Natural killer cell (primary cell): Measurements from ENCODE around the gene LRRC49. TPM values are rescaled to one million over a fixed set of nuclear protein-coding genes. Genes with fewer than 3 reads are reported as not detected.

Experiments
- ATAC-seq, 3 donors: fragments of 150-1000 bp in 2 of 3; fragments of 200-7000 bp in 1 of 3; cut with Tn5 transposase; 1 replicate in 1 of 3; 2 replicates in 2 of 3; pipeline ENCODE4 v1.10.0; 2021; ENCODE audit warnings: mild to moderate bottlenecking in 2 of 3, moderate library complexity in 2 of 3
- DNase-seq, 2 donors: peaks; one replicate each; pipeline versions ENCODE4 v3.0.0 to v3.0.0-alpha.2; 2013 to 2021; ENCODE audit warnings: mixed read lengths in 1 of 2
- H3K27ac ChIP-seq: one replicate; pipeline ENCODE4 v1.5.1; 2013; ENCODE audit warnings: mild to moderate bottlenecking, low read length
- H3K27me3 ChIP-seq: one replicate; pipeline ENCODE4 v1.6.1; 2013; ENCODE audit warnings: low read length; ENCODE audit not compliant: control insufficient read depth, insufficient read depth
- H3K36me3 ChIP-seq: one replicate; pipeline ENCODE4 v1.6.1; 2013; ENCODE audit warnings: low read length; ENCODE audit not compliant: control insufficient read depth, insufficient read depth
- H3K4me1 ChIP-seq: one replicate; pipeline ENCODE4 v1.6.1; 2013; ENCODE audit warnings: low read length; ENCODE audit not compliant: control insufficient read depth, insufficient read depth
- H3K4me3 ChIP-seq: one replicate; pipeline ENCODE4 v1.5.1; 2013; ENCODE audit warnings: low read length
- H3K9me3 ChIP-seq: one replicate; pipeline ENCODE4 v1.6.1; 2013; ENCODE audit warnings: low read length; ENCODE audit not compliant: control insufficient read depth, insufficient read depth
- H3K27ac Mint-ChIP-seq, 2 donors: one replicate each; pipeline ENCODE4 v1.8.0; 2022; ENCODE audit warnings: mild to moderate bottlenecking in 2 of 2, mixed read lengths in 2 of 2, moderate library complexity in 1 of 2
- H3K27me3 Mint-ChIP-seq, 2 donors: one replicate each; pipeline ENCODE4 v1.8.0; 2022; ENCODE audit warnings: low read depth in 2 of 2, mixed read lengths in 2 of 2
- H3K36me3 Mint-ChIP-seq: one replicate; pipeline ENCODE4 v1.8.0; 2022; ENCODE audit warnings: mixed read lengths
- H3K4me1 Mint-ChIP-seq, 2 donors: one replicate each; pipeline ENCODE4 v1.8.0; 2022; ENCODE audit warnings: mixed read lengths in 2 of 2
- H3K4me3 Mint-ChIP-seq: one replicate; pipeline ENCODE4 v1.8.0; 2022; ENCODE audit warnings: mild to moderate bottlenecking, moderate library complexity, mixed read lengths
- H3K9me3 Mint-ChIP-seq, 2 donors: one replicate each; pipeline ENCODE4 v1.8.0; 2022; ENCODE audit warnings: mixed read lengths in 2 of 2
- CTCF ChIP-seq: fragments of 200-600 bp; IDR thresholded peaks from one replicate; pipeline ENCODE4 v1.8.0; 2022; ENCODE audit warnings: antibody characterized with exemption
- WGBS: methylation state at CpG from one replicate; pipeline ENCODE4 v1.1.7; 2013; ENCODE audit warnings: missing lambda C conversion rate; ENCODE audit not compliant: insufficient coverage; 5-methylcytosine and 5-hydroxymethylcytosine counted together
- intact Hi-C: fragments of 100-400 bp; cut with micrococcal nuclease; formaldehyde crosslinking; loops from one replicate; pipeline ENCODE4 v1.14.2; 2022
- total RNA-seq, 4 donors: library from RNA; stranded (reverse); fragments of 120-200 nt in 1 of 4; gene quantifications; one replicate each; pipeline versions ENCODE4 v1.2.3 to v1.2.4, GENCODE V29; 2013 to 2022

LRRC49 gene
- total RNA-seq, 3 donors from 2014 or later (not counting 1 experiment from before 2014, with no cell fraction given), result 0.14 to 0.38 TPM; not detected in 1

- H3K4me1 Mint-ChIP-seq, result no peaks in the 10 kb centered on the region
- H3K4me3 Mint-ChIP-seq, result no peak overlapping the region
- no peaks in the 10 kb centered on the region for H3K9me3 Mint-ChIP-seq
- TF ChIP-seq CTCF, result no peak
- intact Hi-C loops, result no loop called here
- ATAC-seq (no peak), DNase-seq (no peak)
- no peak overlapping the region for H3K27ac Mint-ChIP-seq
- Histone ChIP-seq H3K36me3 (no peaks in the 10 kb centered on the region), H3K4me1 (no peaks in the 10 kb centered on the region), H3K27ac (no peak overlapping the region), H3K9me3 (no peaks in the 10 kb centered on the region), H3K27me3 (no peaks in the 10 kb centered on the region), H3K4me3 (no peak overlapping the region)
- H3K27me3 Mint-ChIP-seq, result peaks cover 12 to 44% of the 10 kb centered on the region in 2 donors
- H3K36me3 Mint-ChIP-seq, result no peaks in the 10 kb centered on the region
- WGBS, result 62% methylated on average over 3 of the region's 3 CpGs
Observed at GRCh38 chr15:71085809-71086208, 193.2 kb downstream of the LRRC49 start.

GRCh38 chr15:71088155-71088554 lies 195.5 kb downstream of the LRRC49 start:
- no peak overlapping the region for H3K4me3 Mint-ChIP-seq
- H3K27me3 ChIP-seq, result no peaks in the 10 kb centered on the region
- no peaks in the 10 kb centered on the region for H3K36me3 ChIP-seq
- no peaks in the 10 kb centered on the region for H3K36me3 Mint-ChIP-seq
- no peak for DNase-seq
- H3K9me3 Mint-ChIP-seq, result no peaks in the 10 kb centered on the region
- no peaks in the 10 kb centered on the region for H3K9me3 ChIP-seq
- no peaks in the 10 kb centered on the region for H3K4me1 ChIP-seq
- no peak overlapping the region for H3K27ac Mint-ChIP-seq
- TF ChIP-seq CTCF, result no peak
- intact Hi-C loops, result no loop called here
- H3K27ac ChIP-seq, result no peak overlapping the region
- H3K27me3 Mint-ChIP-seq, result peaks cover 4 to 31% of the 10 kb centered on the region in 2 donors
- no peak overlapping the region for H3K4me3 ChIP-seq
- no peaks in the 10 kb centered on the region for H3K4me1 Mint-ChIP-seq
- no peak for ATAC-seq

GRCh38 chr15:71088683-71089082 lies 196.1 kb downstream of the LRRC49 start:
- intact Hi-C loops, result no loop called here
- Mint-ChIP-seq H3K9me3 (no peaks in the 10 kb centered on the region), H3K27me3 (peaks cover 4 to 36% of the 10 kb centered on the region in 2 donors), H3K4me3 (no peak overlapping the region), H3K36me3 (no peaks in the 10 kb centered on the region), H3K27ac (no peak overlapping the region), H3K4me1 (no peaks in the 10 kb centered on the region)
- no peak overlapping the region for H3K4me3 ChIP-seq
- H3K4me1 ChIP-seq, result no peaks in the 10 kb centered on the region
- no peaks in the 10 kb centered on the region for H3K9me3 ChIP-seq
- no peaks in the 10 kb centered on the region for H3K36me3 ChIP-seq
- DNase-seq, result no peak
- no peak for TF ChIP-seq CTCF
- no peak for ATAC-seq
- WGBS, result no CpG with 5 or more reads among the region's 1 CpG
- H3K27ac ChIP-seq, result no peak overlapping the region
- no peaks in the 10 kb centered on the region for H3K27me3 ChIP-seq

GRCh38 chr15:71089801-71090200 lies 197.2 kb downstream of the LRRC49 start:
- Histone ChIP-seq H3K9me3 (no peaks in the 10 kb centered on the region), H3K4me3 (no peak overlapping the region), H3K4me1 (no peaks in the 10 kb centered on the region), H3K27me3 (no peaks in the 10 kb centered on the region), H3K36me3 (no peaks in the 10 kb centered on the region), H3K27ac (no peak overlapping the region)
- intact Hi-C loops, result no loop called here
- Mint-ChIP-seq H3K4me1 (no peaks in the 10 kb centered on the region), H3K36me3 (no peaks in the 10 kb centered on the region), H3K9me3 (no peaks in the 10 kb centered on the region), H3K27ac (no peak overlapping the region), H3K4me3 (no peak overlapping the region), H3K27me3 (peaks cover 0 to 39% of the 10 kb centered on the region in 2 donors)
- no peak for TF ChIP-seq CTCF
- no peak for ATAC-seq
- 75% methylated on average over 1 of the region's 1 CpG for WGBS
- DNase-seq, result no peak
